ENCODE data around the gene IGFL1. TPM values are rescaled to one million over a fixed set of nuclear protein-coding genes. Genes with fewer than 3 reads are reported as not detected.
"Not testable (repeated sequence)": the region's sequence is repeated elsewhere in the genome, so short reads cannot be mapped to it uniquely, and the experiment has no call there.

The IGFL1 gene
- total RNA-seq, 2 donors from 2014 or later = 4.8 TPM; not detected in 1

GRCh38 chr19:46191972-46192371 is 37.6 kb upstream of the IGFL1 start:
- peaks cover 2% of the 10 kb centered on the region for H3K4me1 ChIP-seq (replicated peaks)
- no peak for DNase-seq (ENCODE audit: low spot score)
- H3K4me3 ChIP-seq = no peak overlapping the region
- H3K36me3 ChIP-seq = no peaks in the 10 kb centered on the region
- intact Hi-C loops (cut with DNase I) = no loop called here
- no peak overlapping the region for H3K27ac ChIP-seq
- WGBS = 65% methylated on average over 3 of the region's 3 CpGs
- H3K27me3 ChIP-seq (replicated peaks; ENCODE audit: insufficient read depth) = no peaks in the 10 kb centered on the region
- no peaks in the 10 kb centered on the region for H3K9me3 ChIP-seq
- no peak for TF ChIP-seq POLR2AphosphoS5 (IDR thresholded peaks at IDR 0.05)
- no peak for TF ChIP-seq CTCF (IDR thresholded peaks at IDR 0.05)
- TF ChIP-seq POLR2A (IDR thresholded peaks at IDR 0.05) = no peak

GRCh38 chr19:46192626-46192991 is 36.9 kb upstream of the IGFL1 start:
- H3K4me3 ChIP-seq; H3K27ac ChIP-seq; DNase-seq (ENCODE audit: low spot score); H3K36me3 ChIP-seq; H3K9me3 ChIP-seq; intact Hi-C loops (cut with DNase I); H3K4me1 ChIP-seq (replicated peaks); H3K27me3 ChIP-seq (replicated peaks; ENCODE audit: insufficient read depth): not testable (repeated sequence)
- WGBS = 77% methylated on average over 5 of the region's 5 CpGs

GRCh38 chr19:46192992-46193650 is 36.4 kb upstream of the IGFL1 start:
- TF ChIP-seq POLR2A (IDR thresholded peaks at IDR 0.05) = no peak
- peak; percentile 87 for TF ChIP-seq POLR2AphosphoS5 (IDR thresholded peaks at IDR 0.05)
- Histone ChIP-seq H3K27ac (no peak overlapping the region), H3K4me1 (replicated peaks) (peaks cover 2% of the 10 kb centered on the region), H3K36me3 (no peaks in the 10 kb centered on the region), H3K4me3 (no peak overlapping the region), H3K9me3 (no peaks in the 10 kb centered on the region), H3K27me3 (replicated peaks; ENCODE audit: insufficient read depth) (no peaks in the 10 kb centered on the region)
- DNase-seq (ENCODE audit: low spot score) = peak; percentile 82
- intact Hi-C loops (cut with DNase I) = no loop called here
- 9% methylated on average over 11 of the region's 11 CpGs for WGBS

GRCh38 chr19:46193678-46194077 is 35.9 kb upstream of the IGFL1 start:
- Histone ChIP-seq H3K27me3 (replicated peaks; ENCODE audit: insufficient read depth) (no peaks in the 10 kb centered on the region), H3K4me3 (no peak overlapping the region), H3K27ac (no peak overlapping the region), H3K4me1 (replicated peaks) (peaks cover 2% of the 10 kb centered on the region), H3K9me3 (no peaks in the 10 kb centered on the region), H3K36me3 (no peaks in the 10 kb centered on the region)
- 68% methylated on average over 4 of the region's 4 CpGs for WGBS
- intact Hi-C loops (cut with DNase I) = no loop called here
- DNase-seq (ENCODE audit: low spot score) = no peak
- TF ChIP-seq POLR2AphosphoS5 (IDR thresholded peaks at IDR 0.05) = no peak
- TF ChIP-seq CTCF (IDR thresholded peaks at IDR 0.05) = no peak
- TF ChIP-seq POLR2A (IDR thresholded peaks at IDR 0.05) = no peak

- no peak for TF ChIP-seq POLR2AphosphoS5 (IDR thresholded peaks at IDR 0.05)
- TF ChIP-seq CTCF (IDR thresholded peaks at IDR 0.05) = no peak
- TF ChIP-seq POLR2A (IDR thresholded peaks at IDR 0.05) = no peak
- no peak for DNase-seq (ENCODE audit: low spot score)
- intact Hi-C loops (cut with DNase I) = no loop called here
- no peaks in the 10 kb centered on the region for H3K36me3 ChIP-seq
- no peak overlapping the region for H3K4me3 ChIP-seq
- no peaks in the 10 kb centered on the region for H3K27me3 ChIP-seq (replicated peaks; ENCODE audit: insufficient read depth)
- no peak overlapping the region for H3K27ac ChIP-seq
- no peaks in the 10 kb centered on the region for H3K9me3 ChIP-seq
- WGBS = 90% methylated on average over 3 of the region's 3 CpGs
- peaks cover 2% of the 10 kb centered on the region for H3K4me1 ChIP-seq (replicated peaks)
Measured at GRCh38 chr19:46195104-46195503, 34.4 kb upstream of the IGFL1 start.

GRCh38 chr19:46195919-46196318 is 33.6 kb upstream of the IGFL1 start:
- intact Hi-C loops (cut with DNase I); H3K4me1 ChIP-seq (replicated peaks); H3K27ac ChIP-seq; H3K9me3 ChIP-seq; DNase-seq (ENCODE audit: low spot score); H3K36me3 ChIP-seq; H3K27me3 ChIP-seq (replicated peaks; ENCODE audit: insufficient read depth); H3K4me3 ChIP-seq: not testable (repeated sequence)
- WGBS = 81% methylated on average over 7 of the region's 7 CpGs

Data from prostate gland (tissue), 2 donors.